RPMI8226 (cell line): Measurements from ENCODE around the gene PPP4R2.
"Not testable (repeated sequence)": the region's sequence is repeated elsewhere in the genome, so short reads cannot be mapped to it uniquely, and the experiment has no call there.

Source experiments
- DNase-seq: peaks from one replicate; pipeline ENCODE4 v3.0.0-alpha.2; 2015

The PPP4R2 gene

GRCh38 chr3:73026111-73026759 lies 29.6 kb downstream of the PPP4R2 start:
- DNase-seq = no peak

- DNase-seq = no peak
Measured at GRCh38 chr3:73026760-73027113, 30.1 kb downstream of the PPP4R2 start.

DNA sequence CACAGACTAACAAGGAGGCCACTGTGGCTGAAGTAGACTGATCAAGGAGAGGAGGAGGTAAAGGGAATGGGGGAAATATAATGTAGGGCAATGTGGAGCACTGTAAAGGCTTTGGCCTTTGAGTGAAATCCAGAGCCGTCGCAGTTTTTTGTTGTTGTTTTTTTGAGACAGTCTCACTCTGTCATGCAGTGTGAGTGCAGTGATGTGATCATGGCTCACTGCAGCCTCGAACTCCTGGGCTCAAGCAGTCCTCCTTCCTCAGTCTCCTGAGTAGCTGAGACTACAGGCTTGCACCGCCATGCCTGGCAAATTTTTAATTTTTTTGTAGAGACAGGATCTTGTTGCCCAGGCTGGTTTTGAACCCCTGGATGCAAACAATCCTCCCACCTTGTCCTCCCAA lies 32.2 kb downstream of the PPP4R2 start:
- no peak for DNase-seq

- DNase-seq = no peak
Measured at GRCh38 chr3:73029321-73029796, 32.7 kb downstream of the PPP4R2 start.

GRCh38 chr3:73030073-73030597 lies 33.5 kb downstream of the PPP4R2 start:
- no peak for DNase-seq

- DNase-seq = no peak
Measured at GRCh38 chr3:73031573-73032103, 35.0 kb downstream of the PPP4R2 start.

DNA sequence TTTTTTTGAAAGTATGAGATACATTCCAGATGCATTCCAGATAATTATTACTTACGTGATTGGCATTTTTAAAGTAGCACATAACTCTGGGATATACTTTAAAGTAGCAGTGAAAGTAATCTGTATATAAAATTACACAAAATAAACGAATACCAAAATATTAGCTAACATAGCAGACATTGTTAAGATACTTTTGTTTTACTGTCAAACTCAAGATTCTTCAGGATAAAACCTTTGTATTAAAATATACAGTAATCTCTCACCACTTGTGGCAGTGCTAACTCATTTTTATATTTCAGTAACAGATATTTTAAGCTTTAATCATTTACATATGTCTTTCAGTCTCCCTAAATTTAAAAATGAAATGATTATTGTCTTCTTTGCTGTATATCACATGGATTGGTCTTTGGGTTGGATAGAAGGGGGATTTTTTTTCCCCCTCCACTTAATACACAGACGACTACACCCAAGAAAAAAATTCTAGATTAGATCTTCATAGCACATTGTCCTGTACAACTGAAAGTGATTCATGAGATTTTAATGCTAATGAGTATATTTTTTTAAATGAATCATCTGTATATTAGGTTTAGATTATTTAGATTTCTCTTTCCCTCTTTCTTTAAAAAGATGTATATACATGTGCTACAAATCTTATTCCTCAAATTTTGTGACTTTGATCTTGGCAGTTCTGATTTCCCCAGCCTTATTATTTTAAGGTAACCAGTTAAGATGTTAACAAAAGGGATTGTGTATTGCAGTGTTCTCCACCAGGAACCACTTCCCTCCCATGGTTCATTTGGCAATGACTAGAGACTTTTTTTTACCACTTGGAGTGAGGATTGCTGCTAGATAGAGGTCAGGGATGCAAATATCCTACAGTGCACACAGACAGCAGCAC lies 40.3 kb downstream of the PPP4R2 start:
- DNase-seq = no peak

DNA sequence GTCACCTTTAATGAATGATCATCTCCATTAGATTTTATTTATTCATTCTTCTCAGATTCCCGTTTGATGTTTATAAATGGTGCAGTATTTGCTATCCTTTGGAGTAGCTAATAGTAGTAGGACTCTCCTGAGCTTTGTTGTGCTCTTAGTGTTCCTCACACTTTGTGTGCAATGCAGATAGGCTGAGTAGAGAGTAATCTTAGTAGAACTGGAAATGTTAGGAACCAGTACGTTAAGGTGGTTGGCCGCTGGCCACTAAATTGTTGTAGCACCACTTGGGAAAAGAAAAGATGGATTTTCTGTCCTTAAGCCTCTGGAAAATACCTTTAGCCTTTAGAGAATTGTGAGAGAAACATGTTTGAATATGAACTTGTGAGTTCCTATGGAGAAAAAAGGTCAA lies 44.9 kb downstream of the PPP4R2 start:
- no peak for DNase-seq

DNA sequence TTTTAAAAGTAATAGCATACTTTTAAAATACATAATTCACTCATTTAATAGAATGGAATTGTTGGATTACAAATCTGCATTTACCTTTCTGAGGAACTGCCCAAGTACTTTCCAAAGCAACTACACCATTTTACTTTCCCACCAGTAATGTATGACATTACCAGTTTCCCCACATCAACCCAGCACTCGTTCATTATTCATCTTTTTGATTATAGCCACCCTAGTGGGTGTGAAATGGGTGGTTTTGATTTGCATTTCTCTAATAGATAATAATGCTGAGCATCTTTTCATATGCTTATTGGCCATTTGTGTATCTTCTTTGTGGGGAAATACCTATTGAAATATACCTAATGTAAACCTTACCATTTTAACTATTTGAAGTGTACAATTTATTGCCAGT lies 46.8 kb downstream of the PPP4R2 start:
- DNase-seq = no peak

DNA sequence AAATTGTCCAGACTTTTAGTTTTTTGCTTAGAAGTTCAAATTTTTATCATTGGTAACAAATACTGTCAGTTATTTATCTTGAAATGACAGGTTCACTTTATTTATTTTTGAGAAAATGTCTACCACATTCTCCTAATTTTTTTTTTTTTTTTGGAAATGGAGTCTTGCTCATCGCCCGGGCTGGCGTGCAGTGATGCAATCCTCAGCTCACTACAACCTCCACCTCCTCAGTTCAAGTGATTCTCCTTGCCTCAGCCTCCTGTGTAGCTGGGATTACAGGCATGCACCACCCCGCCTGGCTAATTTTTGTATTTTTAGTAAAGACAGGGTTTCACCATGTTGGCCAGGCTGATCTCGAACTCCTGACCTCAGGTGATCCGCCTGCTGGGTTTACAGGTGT lies 48.8 kb downstream of the PPP4R2 start:
- DNase-seq = no peak

DNA sequence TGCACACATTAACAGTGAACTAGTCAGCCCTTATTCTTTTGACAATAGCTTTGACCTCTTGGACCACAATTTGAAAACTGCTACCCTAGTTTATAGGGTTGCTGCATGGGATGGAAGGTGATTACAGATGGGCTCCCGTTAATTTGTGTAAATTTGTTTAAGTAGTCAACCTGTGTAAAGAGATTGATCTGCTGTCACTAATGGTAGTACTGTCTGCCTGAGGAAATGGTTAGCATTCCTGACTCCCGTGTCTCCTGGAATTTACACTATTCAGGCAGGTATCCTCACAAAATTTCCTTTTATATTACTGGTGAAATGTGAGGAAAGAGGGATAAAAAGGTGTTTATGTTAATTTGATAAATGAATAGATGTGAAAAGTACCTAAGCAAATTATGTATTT lies 49.6 kb downstream of the PPP4R2 start:
- no peak for DNase-seq

GRCh38 chr3:73049319-73049718 lies 52.7 kb downstream of the PPP4R2 start:
- no peak for DNase-seq

DNA sequence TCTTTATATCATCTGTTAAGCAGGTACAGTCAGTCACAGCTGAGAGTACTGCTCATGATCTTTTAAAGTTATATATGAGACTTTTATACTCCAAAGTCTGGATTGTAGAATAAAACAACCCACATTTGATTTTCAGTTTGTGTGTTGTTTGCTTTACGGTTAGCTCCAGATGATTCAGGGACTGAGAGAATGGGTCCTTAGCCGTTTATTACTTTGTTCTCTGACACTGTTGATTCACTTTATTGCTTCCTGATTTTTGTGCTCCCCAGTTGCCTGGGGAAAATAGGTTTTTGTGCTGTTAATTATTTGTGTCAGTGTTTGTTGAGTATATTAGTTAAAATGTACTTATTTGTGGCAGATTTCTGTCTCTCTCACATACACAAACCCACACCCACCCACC lies 56.2 kb downstream of the PPP4R2 start:
- DNase-seq = no peak

DNA sequence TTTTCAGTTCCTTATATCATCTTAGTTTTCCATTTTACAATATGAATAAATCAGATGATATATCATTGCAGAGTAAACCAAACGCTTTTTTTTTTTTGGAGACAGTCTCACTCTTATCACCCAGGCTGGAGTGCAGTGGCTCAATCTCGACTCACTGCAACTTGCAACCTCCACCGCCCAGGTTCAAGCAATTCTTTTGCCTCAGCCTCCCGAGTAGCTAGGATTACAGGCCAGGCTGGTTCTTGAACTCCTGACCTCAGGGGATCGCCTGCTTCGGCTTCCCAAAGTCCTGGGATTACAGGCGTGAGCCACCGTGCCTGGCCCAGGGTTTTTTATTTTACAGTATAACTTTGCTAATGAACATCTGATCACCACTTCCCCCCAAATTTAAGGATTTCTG lies 59.0 kb downstream of the PPP4R2 start:
- DNase-seq = no peak

GRCh38 chr3:73056014-73056844 lies 59.6 kb downstream of the PPP4R2 start:
- DNase-seq = no peak

- no peak for DNase-seq
Measured at GRCh38 chr3:73056845-73057150, 60.2 kb downstream of the PPP4R2 start.

GRCh38 chr3:73060302-73060723 lies 63.7 kb downstream of the PPP4R2 start:
- DNase-seq = no peak

- no peak for DNase-seq
Measured at GRCh38 chr3:73061416-73061815, 64.8 kb downstream of the PPP4R2 start, which contains the start of gene EBLN2. Gene EBLN2, plus strand, starts transcription at chr3:73061659. Its CDS starts 423 bp downstream, at chr3:73062082.

DNA sequence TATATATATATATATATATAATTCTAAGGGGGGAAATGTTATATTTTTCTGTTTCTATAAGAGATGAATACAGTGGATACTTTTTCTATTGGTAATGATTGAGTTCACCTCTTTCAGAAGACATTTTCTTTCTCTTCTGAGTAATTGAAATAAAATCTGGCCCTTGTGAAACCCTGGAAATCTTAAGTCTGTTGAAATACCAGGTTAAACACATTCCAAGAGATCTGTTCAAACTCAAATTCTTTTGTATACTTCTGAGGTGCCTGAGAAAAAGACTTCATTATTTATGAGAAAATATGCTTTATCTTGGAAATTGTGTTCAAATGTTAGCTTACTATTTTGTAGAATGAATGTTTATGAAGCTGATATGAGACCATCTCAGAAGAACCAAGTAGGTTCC lies 69.6 kb downstream of the PPP4R2 start:
- not testable (repeated sequence) for DNase-seq

DNA sequence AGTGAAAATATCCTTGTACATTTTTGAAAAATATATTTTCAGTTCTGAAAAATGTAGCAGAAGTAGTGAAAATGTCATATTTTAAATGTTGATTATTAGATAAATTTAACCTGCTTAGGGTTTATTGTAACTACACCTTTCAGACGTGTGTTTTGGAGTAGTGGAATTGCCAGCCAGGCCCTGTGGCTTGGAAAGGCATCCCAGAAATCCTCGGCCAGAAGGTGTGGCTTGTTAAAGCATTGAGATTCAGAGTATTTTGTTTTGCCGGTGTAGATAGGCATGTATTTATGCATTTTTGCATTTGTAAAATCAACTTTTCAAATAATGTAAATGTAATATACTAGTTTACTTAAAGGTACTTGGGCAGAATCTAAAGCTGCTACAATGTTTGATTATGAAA lies 71.8 kb downstream of the PPP4R2 start:
- no peak for DNase-seq

- no peak for DNase-seq
Measured at GRCh38 chr3:73069187-73069586, 72.6 kb downstream of the PPP4R2 start.

DNA sequence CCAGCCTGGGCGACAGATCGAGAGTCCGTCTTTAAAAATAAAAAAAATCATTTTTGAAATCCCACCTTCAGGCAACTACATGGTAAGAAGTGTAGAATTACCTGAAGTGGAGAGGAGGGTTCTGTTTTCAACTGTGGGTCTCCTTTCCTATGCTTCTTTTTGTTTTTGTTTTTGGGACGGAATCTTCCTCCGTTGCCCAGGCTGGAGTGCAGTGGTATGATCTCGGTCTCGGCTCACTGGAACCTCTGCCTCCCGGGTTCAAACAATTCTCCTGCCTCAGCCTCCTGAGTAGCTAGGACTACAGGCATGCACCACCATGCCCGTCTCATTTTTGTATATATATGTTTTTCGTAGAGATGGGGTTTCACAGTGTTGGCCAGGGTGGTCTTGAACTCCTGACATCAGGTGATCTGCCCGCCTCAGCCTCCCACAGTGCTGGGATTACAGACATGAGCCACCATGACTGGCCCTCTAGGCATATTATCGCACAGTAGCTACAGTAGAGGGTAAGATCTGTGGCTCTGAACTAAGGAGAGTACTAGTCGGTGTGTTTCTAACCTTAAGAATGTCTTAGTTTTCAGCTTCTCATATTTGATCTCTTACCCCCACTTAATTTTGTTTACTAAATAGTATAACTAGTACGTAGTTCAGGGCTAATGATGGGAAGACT lies 73.3 kb downstream of the PPP4R2 start:
- DNase-seq = no peak
